ENCODE data around the gene CRISPLD2.
"Not testable (repeated sequence)": the region's sequence is repeated elsewhere in the genome, so short reads cannot be mapped to it uniquely, and the experiment has no call there.

Gene CRISPLD2

GRCh38 chr16:84843149-84844048, 23.6 kb downstream of the CRISPLD2 start:
- no peak for DNase-seq

- DNase-seq: no peak
These were observed 24.2 kb downstream of the CRISPLD2 start for GRCh38 chr16:84844049-84844350.

GRCh38 chr16:84844559-84845495, 25.0 kb downstream of the CRISPLD2 start:
- no peak for DNase-seq

- DNase-seq: no peak
These were observed 25.8 kb downstream of the CRISPLD2 start for GRCh38 chr16:84845496-84846002.

GRCh38 chr16:84847564-84848355, 28.0 kb downstream of the CRISPLD2 start:
- no peak for DNase-seq

GRCh38 chr16:84848986-84849634, 29.3 kb downstream of the CRISPLD2 start:
- DNase-seq: no peak

- no peak for DNase-seq
These were observed 30.0 kb downstream of the CRISPLD2 start for GRCh38 chr16:84849751-84850150.

- DNase-seq: no peak
These were observed 30.9 kb downstream of the CRISPLD2 start for GRCh38 chr16:84850714-84851113.

GRCh38 chr16:84851192-84852127, 31.7 kb downstream of the CRISPLD2 start:
- DNase-seq: no peak

- DNase-seq: no peak
These were observed 33.7 kb downstream of the CRISPLD2 start for GRCh38 chr16:84853534-84853933.

- DNase-seq: no peak
These were observed 35.0 kb downstream of the CRISPLD2 start for GRCh38 chr16:84854759-84855158.

- not testable (repeated sequence) for DNase-seq
These were observed 35.8 kb downstream of the CRISPLD2 start for GRCh38 chr16:84855435-84856202.

GRCh38 chr16:84856203-84856581, 36.4 kb downstream of the CRISPLD2 start:
- not testable (repeated sequence) for DNase-seq

GRCh38 chr16:84856811-84857210, 37.0 kb downstream of the CRISPLD2 start:
- DNase-seq: not testable (repeated sequence)

GRCh38 chr16:84859681-84860080, 39.9 kb downstream of the CRISPLD2 start:
- no peak for DNase-seq

GRCh38 chr16:84860383-84860782, 40.6 kb downstream of the CRISPLD2 start:
- no peak for DNase-seq

GRCh38 chr16:84861671-84862070, 41.9 kb downstream of the CRISPLD2 start:
- no peak for DNase-seq

- DNase-seq: no peak
These were observed 43.2 kb downstream of the CRISPLD2 start for GRCh38 chr16:84862804-84863480.

- DNase-seq: no peak
These were observed 43.7 kb downstream of the CRISPLD2 start for GRCh38 chr16:84863481-84863814.
